NCI-H82 treated with DMSO at 0.1 percent for 48 hours (cell line): ENCODE results near the gene LRRC7.
A peak's percentile ranks its signal among the peaks of the same experiment; 100 is the strongest.

Experiments used
- DNase-seq: peaks from one replicate; lab custom pipeline; 2025; ENCODE audit not compliant: unreplicated experiment; lab: John Stamatoyannopoulos, UW

LRRC7 gene

GRCh38 chr1:69587391-69587790 is 19.7 kb downstream of the LRRC7 start:
- no peak for DNase-seq

- DNase-seq: no peak
Observed at GRCh38 chr1:69589799-69590198, 22.1 kb downstream of the LRRC7 start.

GRCh38 chr1:69592341-69592740 is 24.6 kb downstream of the LRRC7 start:
- no peak for DNase-seq

- DNase-seq: no peak
Observed at GRCh38 chr1:69595486-69595885, 27.8 kb downstream of the LRRC7 start.

GRCh38 chr1:69611316-69611715 is 43.6 kb downstream of the LRRC7 start:
- no peak for DNase-seq

- no peak for DNase-seq
Observed at GRCh38 chr1:69613414-69613813, 45.7 kb downstream of the LRRC7 start.

- DNase-seq: no peak
Observed at GRCh38 chr1:69638673-69639072, 71.0 kb downstream of the LRRC7 start.

GRCh38 chr1:69639159-69639558 is 71.4 kb downstream of the LRRC7 start:
- no peak for DNase-seq

GRCh38 chr1:69643266-69643665 is 75.5 kb downstream of the LRRC7 start:
- DNase-seq: no peak

- no peak for DNase-seq
Observed at GRCh38 chr1:69645477-69645876, 77.8 kb downstream of the LRRC7 start.

- no peak for DNase-seq
Observed at GRCh38 chr1:69648486-69648885, 80.8 kb downstream of the LRRC7 start.

- DNase-seq: peak; percentile 12
Observed at GRCh38 chr1:69649383-69649990, 81.8 kb downstream of the LRRC7 start.

- DNase-seq: no peak
Observed at GRCh38 chr1:69650779-69651178, 83.1 kb downstream of the LRRC7 start.

GRCh38 chr1:69651656-69652055 is 83.9 kb downstream of the LRRC7 start:
- no peak for DNase-seq

GRCh38 chr1:69657971-69658370 is 90.2 kb downstream of the LRRC7 start:
- DNase-seq: no peak

- DNase-seq: no peak
Observed at GRCh38 chr1:69661686-69662085, 94.0 kb downstream of the LRRC7 start.

GRCh38 chr1:69662321-69662720 is 94.6 kb downstream of the LRRC7 start:
- DNase-seq: no peak

- DNase-seq: no peak
Observed at GRCh38 chr1:69671363-69672010, 103.8 kb downstream of the LRRC7 start.

GRCh38 chr1:69673321-69673720 is 105.6 kb downstream of the LRRC7 start:
- no peak for DNase-seq

- no peak for DNase-seq
Observed at GRCh38 chr1:69679965-69680364, 112.2 kb downstream of the LRRC7 start.

GRCh38 chr1:69686367-69686984 is 118.8 kb downstream of the LRRC7 start:
- DNase-seq: no peak

GRCh38 chr1:69688193-69688592 is 120.5 kb downstream of the LRRC7 start:
- DNase-seq: no peak

- DNase-seq: no peak
Observed at GRCh38 chr1:69691179-69691578, 123.5 kb downstream of the LRRC7 start.
